Measurements from ENCODE around the gene RBMY1D.
"Not testable (repeated sequence)": the region's sequence is repeated elsewhere in the genome, so short reads cannot be mapped to it uniquely, and the experiment has no call there.

Gene RBMY1D

GRCh38 chrY:21894426-21894825 is at the start of gene RBMY1D:
RBMY1D (minus strand) TSS chrY:21894526; CDS start chrY:21892513, 2,013 bp downstream.
- not testable (repeated sequence) for FAIRE-seq

- not testable (repeated sequence) for FAIRE-seq
Measured at GRCh38 chrY:21917932-21918331, 23.6 kb upstream of the RBMY1D start, which contains the start of gene RBMY1E. RBMY1E (minus strand) TSS chrY:21918032; CDS start chrY:21916054, 1,978 bp downstream.

- not testable (repeated sequence) for FAIRE-seq
Measured at GRCh38 chrY:21869407-21870076, 24.8 kb downstream of the RBMY1D start.

GRCh38 chrY:21845481-21845880 is 48.8 kb downstream of the RBMY1D start:
- FAIRE-seq, result no peak

- FAIRE-seq, result no peak
Measured at GRCh38 chrY:21842090-21842489, 52.2 kb downstream of the RBMY1D start.

GRCh38 chrY:21839489-21839888 is 54.8 kb downstream of the RBMY1D start:
- FAIRE-seq, result no peak

GRCh38 chrY:21836343-21836742 is 58.0 kb downstream of the RBMY1D start:
- no peak for FAIRE-seq

- FAIRE-seq, result no peak
Measured at GRCh38 chrY:21835052-21835451, 59.3 kb downstream of the RBMY1D start.

All from G401.6 (cell line).